Astrocyte (in vitro differentiated cells and primary cell): ENCODE measurements around the gene STX16. TPM values are rescaled to one million over a fixed set of nuclear protein-coding genes. Genes with fewer than 3 reads are reported as not detected.
A peak's percentile ranks its signal among the peaks of the same experiment; 100 is the strongest.

Experiments
- DNase-seq: peaks from one replicate; pipeline ENCODE4 v3.0.0-alpha.2; 2010; ENCODE audit warnings: low read depth
- FAIRE-seq: peaks from 2 replicates; lab custom pipeline; 2011; peaks lifted over from hg19 to GRCh38; lab: Jason Lieb, UNC
- H2AFZ ChIP-seq: 2 replicates; pipeline ENCODE4 v1.6.0; 2012; ENCODE audit warnings: low read depth, low read length, inconsistent platforms
- H3K27ac ChIP-seq: 2 replicates; pipeline ENCODE4 v1.5.1; 2011; ENCODE audit warnings: low read depth, low read length, inconsistent platforms
- H3K27me3 ChIP-seq: 2 replicates; pipeline ENCODE4 v1.6.0; 2011; ENCODE audit warnings: low read length, inconsistent platforms; ENCODE audit not compliant: insufficient read depth
- H3K36me3 ChIP-seq: 2 replicates; pipeline ENCODE4 v1.5.1; 2011; ENCODE audit warnings: low read length, inconsistent platforms; ENCODE audit not compliant: insufficient read depth
- H3K4me1 ChIP-seq: 2 replicates; pipeline ENCODE4 v1.5.1; 2011; ENCODE audit warnings: low read length, inconsistent platforms; ENCODE audit not compliant: insufficient read depth
- H3K4me2 ChIP-seq: 2 replicates; pipeline ENCODE4 v1.6.0; 2012; ENCODE audit warnings: low read length, inconsistent platforms
- H3K4me3 ChIP-seq: 2 replicates; pipeline ENCODE4 v1.5.1; 2011; ENCODE audit warnings: low read depth, mild to moderate bottlenecking, low read length, inconsistent platforms; ENCODE audit not compliant: insufficient read depth
- H3K79me2 ChIP-seq: 2 replicates; pipeline ENCODE4 v1.6.0; 2012; ENCODE audit warnings: mild to moderate bottlenecking, low read length, inconsistent platforms; ENCODE audit not compliant: insufficient read depth
- H3K9ac ChIP-seq: 2 replicates; pipeline ENCODE4 v1.6.0; 2012; ENCODE audit warnings: mild to moderate bottlenecking, low read length, inconsistent platforms
- H3K9me3 ChIP-seq: 2 replicates; pipeline ENCODE4 v1.5.1; 2012; ENCODE audit warnings: low read depth, mild to moderate bottlenecking, low read length, inconsistent platforms; ENCODE audit not compliant: insufficient read depth
- H4K20me1 ChIP-seq: 2 replicates; pipeline ENCODE4 v1.6.0; 2012; ENCODE audit warnings: low read length, inconsistent platforms; ENCODE audit not compliant: insufficient read depth
- H3K27ac Mint-ChIP-seq: one replicate; pipeline ENCODE4 v1.8.0; 2021; ENCODE audit warnings: mild to moderate bottlenecking, mixed read lengths; ENCODE audit not compliant: unreplicated experiment
- H3K27me3 Mint-ChIP-seq: one replicate; pipeline ENCODE4 v1.8.0; 2021; ENCODE audit warnings: low read depth, mixed read lengths; ENCODE audit not compliant: unreplicated experiment
- H3K36me3 Mint-ChIP-seq: one replicate; pipeline ENCODE4 v1.8.0; 2021; ENCODE audit warnings: low read depth, mixed read lengths; ENCODE audit not compliant: unreplicated experiment
- H3K4me1 Mint-ChIP-seq: one replicate; pipeline ENCODE4 v1.8.0; 2021; ENCODE audit warnings: low read depth, mixed read lengths; ENCODE audit not compliant: unreplicated experiment
- H3K4me3 Mint-ChIP-seq: one replicate; pipeline ENCODE4 v1.8.0; 2021; ENCODE audit warnings: mild to moderate bottlenecking, moderate library complexity, mixed read lengths; ENCODE audit not compliant: unreplicated experiment
- H3K9me3 Mint-ChIP-seq: one replicate; pipeline ENCODE4 v1.8.0; 2021; ENCODE audit warnings: mild to moderate bottlenecking, mixed read lengths; ENCODE audit not compliant: unreplicated experiment
- EZH2 ChIP-seq: IDR thresholded peaks from 2 replicates; pipeline ENCODE4 v1.6.1; 2012; ENCODE audit warnings: mild to moderate bottlenecking, low read length, inconsistent platforms; ENCODE audit not compliant: insufficient read depth
- total RNA-seq: library from RNA; stranded (reverse); gene quantifications from 2 replicates; pipeline ENCODE4 v1.2.1, GENCODE V29; 2021
- TF ChIP-seq, protein P1 (sequence below): IDR thresholded peaks from 2 replicates; pipeline ENCODE4 v1.5.1; 2011; ENCODE audit warnings: low read depth, mild to moderate bottlenecking, inconsistent platforms, low read length, moderate library complexity; ENCODE audit not compliant: insufficient read depth

STX16 gene
- total RNA-seq, 1 donor from 2014 or later = 59.3 TPM

DNA sequence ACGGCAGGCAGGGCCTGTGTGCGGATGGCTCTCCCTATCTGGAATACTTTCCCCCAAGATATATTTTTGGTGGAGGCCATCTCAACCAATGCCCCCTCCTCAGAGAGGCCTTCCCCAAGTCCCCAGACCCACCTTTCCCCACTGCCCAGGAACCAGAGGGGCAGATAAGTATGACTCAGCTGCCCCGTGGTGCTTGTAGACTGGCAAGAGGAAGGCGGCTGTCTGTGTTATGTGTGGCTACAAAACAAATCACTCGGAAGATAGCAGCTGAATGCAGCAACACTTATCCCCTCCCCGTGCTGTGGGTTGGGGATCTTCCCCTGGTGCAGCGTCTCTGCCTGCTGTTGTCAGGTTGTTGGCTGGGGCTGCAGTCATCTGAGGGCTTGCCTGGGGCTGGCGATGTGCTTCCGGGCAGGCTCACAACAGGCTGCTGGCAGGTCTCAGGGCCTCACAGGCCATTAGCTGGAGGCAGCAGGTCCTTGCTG, 48.6 kb downstream of the STX16 start:
- no peak overlapping the region for H3K9ac ChIP-seq
- no peaks in the 10 kb centered on the region for H3K9me3 Mint-ChIP-seq
- no peak overlapping the region for H3K4me3 Mint-ChIP-seq
- no peak overlapping the region for H3K27ac ChIP-seq
- H3K79me2 ChIP-seq = peaks cover 5% of the 10 kb centered on the region
- no peak overlapping the region for H3K4me3 ChIP-seq
- DNase-seq = no peak
- peaks cover 3% of the 10 kb centered on the region for H3K4me1 ChIP-seq
- peaks cover 28% of the 10 kb centered on the region for H3K36me3 Mint-ChIP-seq
- peaks cover 3% of the 10 kb centered on the region for H3K4me1 Mint-ChIP-seq
- no peaks in the 10 kb centered on the region for H3K9me3 ChIP-seq
- no peak overlapping the region for H2AFZ ChIP-seq
- H3K27ac Mint-ChIP-seq = peak overlapping the region; percentile 60
- H3K4me2 ChIP-seq = no peak overlapping the region
- peaks cover 4% of the 10 kb centered on the region for H3K27me3 Mint-ChIP-seq
- H3K27me3 ChIP-seq = no peaks in the 10 kb centered on the region
- peaks cover 21% of the 10 kb centered on the region for H3K36me3 ChIP-seq
- FAIRE-seq = no peak
- peaks cover 8% of the 10 kb centered on the region for H4K20me1 ChIP-seq
- TF ChIP-seq EZH2 = no peak
- TF ChIP-seq, protein P1, sequence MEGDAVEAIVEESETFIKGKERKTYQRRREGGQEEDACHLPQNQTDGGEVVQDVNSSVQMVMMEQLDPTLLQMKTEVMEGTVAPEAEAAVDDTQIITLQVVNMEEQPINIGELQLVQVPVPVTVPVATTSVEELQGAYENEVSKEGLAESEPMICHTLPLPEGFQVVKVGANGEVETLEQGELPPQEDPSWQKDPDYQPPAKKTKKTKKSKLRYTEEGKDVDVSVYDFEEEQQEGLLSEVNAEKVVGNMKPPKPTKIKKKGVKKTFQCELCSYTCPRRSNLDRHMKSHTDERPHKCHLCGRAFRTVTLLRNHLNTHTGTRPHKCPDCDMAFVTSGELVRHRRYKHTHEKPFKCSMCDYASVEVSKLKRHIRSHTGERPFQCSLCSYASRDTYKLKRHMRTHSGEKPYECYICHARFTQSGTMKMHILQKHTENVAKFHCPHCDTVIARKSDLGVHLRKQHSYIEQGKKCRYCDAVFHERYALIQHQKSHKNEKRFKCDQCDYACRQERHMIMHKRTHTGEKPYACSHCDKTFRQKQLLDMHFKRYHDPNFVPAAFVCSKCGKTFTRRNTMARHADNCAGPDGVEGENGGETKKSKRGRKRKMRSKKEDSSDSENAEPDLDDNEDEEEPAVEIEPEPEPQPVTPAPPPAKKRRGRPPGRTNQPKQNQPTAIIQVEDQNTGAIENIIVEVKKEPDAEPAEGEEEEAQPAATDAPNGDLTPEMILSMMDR = no peak

DNA sequence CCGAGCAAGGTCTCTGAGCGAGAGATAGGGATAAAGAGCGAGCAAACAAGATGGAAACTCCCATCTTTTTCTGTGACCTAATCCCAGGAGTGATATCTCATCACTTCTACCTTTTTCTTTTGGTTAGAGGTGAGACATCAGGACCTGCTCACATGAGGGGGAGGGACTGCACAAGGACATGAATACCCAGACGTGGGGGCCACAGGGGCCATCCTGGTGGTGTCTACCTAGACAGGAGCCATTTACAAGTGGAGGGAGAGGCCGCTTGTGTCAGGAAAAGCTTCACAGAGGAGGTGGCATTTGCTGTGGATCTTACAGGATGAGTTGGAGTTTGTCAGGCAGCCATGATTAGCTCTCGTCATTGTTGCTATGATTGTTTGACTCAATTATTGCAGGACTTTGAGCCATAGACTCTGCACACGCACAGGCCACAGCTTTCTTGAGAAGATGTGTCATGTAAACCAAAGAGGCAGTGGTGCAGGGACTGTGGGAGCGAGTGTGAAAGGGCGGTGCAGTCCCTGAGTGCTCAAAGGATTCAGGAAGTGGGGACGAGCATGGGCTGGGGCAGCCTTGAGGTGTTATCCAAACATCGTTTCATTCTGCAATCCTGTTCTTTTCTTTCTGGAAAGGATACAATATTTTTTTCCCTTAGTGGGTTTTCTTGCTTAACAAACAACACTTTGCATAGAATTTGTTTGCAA, 49.2 kb downstream of the STX16 start:
- no peak overlapping the region for H2AFZ ChIP-seq
- no peak overlapping the region for H3K27ac ChIP-seq
- H3K4me3 Mint-ChIP-seq = no peak overlapping the region
- TF ChIP-seq EZH2 = no peak
- TF ChIP-seq, protein P1 = no peak
- DNase-seq (no peak), FAIRE-seq (no peak)
- H3K36me3 Mint-ChIP-seq = peaks cover 30% of the 10 kb centered on the region
- H3K27me3 Mint-ChIP-seq = peaks cover 4% of the 10 kb centered on the region
- H4K20me1 ChIP-seq = peaks cover 3% of the 10 kb centered on the region
- no peaks in the 10 kb centered on the region for H3K4me1 ChIP-seq
- H3K9me3 ChIP-seq = no peaks in the 10 kb centered on the region
- H3K4me2 ChIP-seq = no peak overlapping the region
- no peaks in the 10 kb centered on the region for H3K9me3 Mint-ChIP-seq
- H3K4me1 Mint-ChIP-seq = peaks cover 5% of the 10 kb centered on the region
- no peak overlapping the region for H3K4me3 ChIP-seq
- H3K36me3 ChIP-seq = peaks cover 21% of the 10 kb centered on the region
- no peaks in the 10 kb centered on the region for H3K79me2 ChIP-seq
- H3K27me3 ChIP-seq = no peaks in the 10 kb centered on the region
- H3K9ac ChIP-seq = no peak overlapping the region
- H3K27ac Mint-ChIP-seq = peak overlapping the region; percentile 60

DNA sequence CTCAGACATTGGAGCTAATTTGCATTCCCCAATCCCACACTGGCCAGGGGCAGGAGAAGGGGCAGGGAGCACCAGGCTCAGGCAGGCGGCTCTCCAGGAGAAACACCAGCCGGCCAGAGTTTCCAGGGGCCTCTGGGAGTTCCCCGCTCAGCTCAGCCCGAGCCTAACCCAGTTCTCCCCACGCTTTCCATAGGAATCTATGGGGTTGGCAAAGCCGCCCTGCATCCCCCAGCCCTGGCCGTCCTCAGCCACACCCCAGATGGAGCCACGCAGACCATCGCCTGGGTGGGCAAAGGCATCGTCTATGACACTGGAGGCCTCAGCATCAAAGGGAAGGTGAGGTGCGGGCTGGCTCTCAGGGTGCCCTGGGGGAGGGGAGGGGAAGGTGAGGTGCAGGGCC, 49.7 kb downstream of the STX16 start:
- no peak for FAIRE-seq
- Mint-ChIP-seq H3K36me3 (peaks cover 30% of the 10 kb centered on the region), H3K9me3 (no peaks in the 10 kb centered on the region), H3K27ac (no peak overlapping the region), H3K4me1 (peaks cover 5% of the 10 kb centered on the region), H3K4me3 (no peak overlapping the region), H3K27me3 (peaks cover 4% of the 10 kb centered on the region)
- TF ChIP-seq, protein P1 = no peak
- TF ChIP-seq EZH2 = no peak
- Histone ChIP-seq H3K27ac (no peak overlapping the region), H3K4me3 (no peak overlapping the region), H2AFZ (no peak overlapping the region), H3K4me2 (no peak overlapping the region), H3K9ac (no peak overlapping the region), H3K36me3 (peaks cover 21% of the 10 kb centered on the region), H3K79me2 (no peaks in the 10 kb centered on the region), H3K4me1 (no peaks in the 10 kb centered on the region), H4K20me1 (peaks cover 3% of the 10 kb centered on the region), H3K27me3 (no peaks in the 10 kb centered on the region), H3K9me3 (no peaks in the 10 kb centered on the region)
- no peak for DNase-seq
